Measurements from ENCODE around the gene AMN.
A peak's percentile ranks its signal among the peaks of the same experiment; 100 is the strongest.

Gene AMN

DNA sequence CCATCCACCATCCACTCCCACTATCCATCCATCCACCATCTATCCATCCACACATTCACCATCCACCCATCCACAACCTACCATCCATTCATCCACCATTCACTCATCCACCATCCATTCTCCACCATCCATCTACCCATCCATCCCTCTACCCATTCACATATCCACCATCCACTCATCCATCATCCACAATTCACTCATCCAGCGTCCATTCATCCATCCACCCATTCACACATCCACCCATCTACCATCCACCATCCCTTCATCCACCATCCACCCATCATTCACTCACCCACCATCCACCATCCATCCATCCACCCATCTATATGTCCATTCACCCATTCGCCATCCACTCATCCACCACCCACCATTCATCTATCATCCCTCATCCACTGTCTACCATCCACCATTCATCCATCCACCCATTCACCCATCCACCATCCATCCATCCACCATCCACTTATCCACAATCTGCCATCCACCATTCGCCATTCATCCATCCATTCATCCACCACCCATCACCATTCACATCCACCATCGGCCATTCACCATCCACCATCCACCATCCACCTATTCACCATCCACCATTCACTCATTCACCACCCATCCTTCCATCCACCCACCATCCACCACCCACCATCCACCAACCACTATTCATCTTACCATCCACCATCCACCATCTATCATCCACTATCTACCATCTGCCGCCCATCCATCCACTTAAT, 2.0 kb upstream of the AMN start:
- TF ChIP-seq CTCF (IDR thresholded peaks at IDR 0.05; ENCODE audit: low read depth, low read length, missing control alignments), result no peak
- no peak overlapping the region for H3K4me3 ChIP-seq (ENCODE audit: low read depth, low read length)
- DNase-seq (ENCODE audit: low read depth), result no peak

GRCh38 chr14:102920998-102921304, 1.5 kb upstream of the AMN start:
- no peak for TF ChIP-seq CTCF (IDR thresholded peaks at IDR 0.05; ENCODE audit: low read depth, low read length, missing control alignments)
- H3K4me3 ChIP-seq (ENCODE audit: low read depth, low read length), result no peak overlapping the region
- DNase-seq (ENCODE audit: low read depth), result no peak

- no peak for TF ChIP-seq CTCF (IDR thresholded peaks at IDR 0.05; ENCODE audit: low read depth, low read length, missing control alignments)
- DNase-seq (ENCODE audit: low read depth), result no peak
- H3K4me3 ChIP-seq (ENCODE audit: low read depth, low read length), result peak overlapping the region; percentile 31; the same call in 1 of the 2 replicates
These were observed 900 bp downstream of the AMN start for GRCh38 chr14:102923201-102923924.

- no peak for TF ChIP-seq CTCF (IDR thresholded peaks at IDR 0.05; ENCODE audit: low read depth, low read length, missing control alignments)
- H3K4me3 ChIP-seq (ENCODE audit: low read depth, low read length), result no peak overlapping the region
- no peak for DNase-seq (ENCODE audit: low read depth)
These were observed 1.5 kb downstream of the AMN start for GRCh38 chr14:102923925-102924486.

GRCh38 chr14:102924632-102925588, 2.4 kb downstream of the AMN start:
- DNase-seq (ENCODE audit: low read depth), result no peak
- peak; percentile 17 for TF ChIP-seq CTCF (IDR thresholded peaks at IDR 0.05; ENCODE audit: low read depth, low read length, missing control alignments)
- H3K4me3 ChIP-seq (ENCODE audit: low read depth, low read length), result no peak overlapping the region

- DNase-seq (ENCODE audit: low read depth), result no peak
- H3K4me3 ChIP-seq (ENCODE audit: low read depth, low read length), result no peak overlapping the region
- TF ChIP-seq CTCF (IDR thresholded peaks at IDR 0.05; ENCODE audit: low read depth, low read length, missing control alignments), result no peak
These were observed 3.2 kb downstream of the AMN start for GRCh38 chr14:102925646-102926045.
